Astrocyte (in vitro differentiated cells and primary cell): Measurements from ENCODE around the gene FCRLB. TPM values are rescaled to one million over a fixed set of nuclear protein-coding genes. Genes with fewer than 3 reads are reported as not detected.

ENCODE experiments used
- DNase-seq: peaks from one replicate; pipeline ENCODE4 v3.0.0-alpha.2; 2010; ENCODE audit warnings: low read depth
- FAIRE-seq: peaks from 2 replicates; lab custom pipeline; 2011; peaks lifted over from hg19 to GRCh38; lab: Jason Lieb, UNC
- H2AFZ ChIP-seq: 2 replicates; pipeline ENCODE4 v1.6.0; 2012; ENCODE audit warnings: low read depth, low read length, inconsistent platforms
- H3K27ac ChIP-seq: 2 replicates; pipeline ENCODE4 v1.5.1; 2011; ENCODE audit warnings: low read depth, low read length, inconsistent platforms
- H3K27me3 ChIP-seq: 2 replicates; pipeline ENCODE4 v1.6.0; 2011; ENCODE audit warnings: low read length, inconsistent platforms; ENCODE audit not compliant: insufficient read depth
- H3K36me3 ChIP-seq: 2 replicates; pipeline ENCODE4 v1.5.1; 2011; ENCODE audit warnings: low read length, inconsistent platforms; ENCODE audit not compliant: insufficient read depth
- H3K4me1 ChIP-seq: 2 replicates; pipeline ENCODE4 v1.5.1; 2011; ENCODE audit warnings: low read length, inconsistent platforms; ENCODE audit not compliant: insufficient read depth
- H3K4me2 ChIP-seq: 2 replicates; pipeline ENCODE4 v1.6.0; 2012; ENCODE audit warnings: low read length, inconsistent platforms
- H3K4me3 ChIP-seq: 2 replicates; pipeline ENCODE4 v1.5.1; 2011; ENCODE audit warnings: low read depth, mild to moderate bottlenecking, low read length, inconsistent platforms; ENCODE audit not compliant: insufficient read depth
- H3K79me2 ChIP-seq: 2 replicates; pipeline ENCODE4 v1.6.0; 2012; ENCODE audit warnings: mild to moderate bottlenecking, low read length, inconsistent platforms; ENCODE audit not compliant: insufficient read depth
- H3K9ac ChIP-seq: 2 replicates; pipeline ENCODE4 v1.6.0; 2012; ENCODE audit warnings: mild to moderate bottlenecking, low read length, inconsistent platforms
- H3K9me3 ChIP-seq: 2 replicates; pipeline ENCODE4 v1.5.1; 2012; ENCODE audit warnings: low read depth, mild to moderate bottlenecking, low read length, inconsistent platforms; ENCODE audit not compliant: insufficient read depth
- H4K20me1 ChIP-seq: 2 replicates; pipeline ENCODE4 v1.6.0; 2012; ENCODE audit warnings: low read length, inconsistent platforms; ENCODE audit not compliant: insufficient read depth
- H3K27ac Mint-ChIP-seq: one replicate; pipeline ENCODE4 v1.8.0; 2021; ENCODE audit warnings: mild to moderate bottlenecking, mixed read lengths; ENCODE audit not compliant: unreplicated experiment
- H3K27me3 Mint-ChIP-seq: one replicate; pipeline ENCODE4 v1.8.0; 2021; ENCODE audit warnings: low read depth, mixed read lengths; ENCODE audit not compliant: unreplicated experiment
- H3K36me3 Mint-ChIP-seq: one replicate; pipeline ENCODE4 v1.8.0; 2021; ENCODE audit warnings: low read depth, mixed read lengths; ENCODE audit not compliant: unreplicated experiment
- H3K4me1 Mint-ChIP-seq: one replicate; pipeline ENCODE4 v1.8.0; 2021; ENCODE audit warnings: low read depth, mixed read lengths; ENCODE audit not compliant: unreplicated experiment
- H3K4me3 Mint-ChIP-seq: one replicate; pipeline ENCODE4 v1.8.0; 2021; ENCODE audit warnings: mild to moderate bottlenecking, moderate library complexity, mixed read lengths; ENCODE audit not compliant: unreplicated experiment
- H3K9me3 Mint-ChIP-seq: one replicate; pipeline ENCODE4 v1.8.0; 2021; ENCODE audit warnings: mild to moderate bottlenecking, mixed read lengths; ENCODE audit not compliant: unreplicated experiment
- CTCF ChIP-seq: IDR thresholded peaks from 2 replicates; pipeline ENCODE4 v1.5.1; 2011; ENCODE audit warnings: low read depth, mild to moderate bottlenecking, inconsistent platforms, low read length, moderate library complexity; ENCODE audit not compliant: insufficient read depth
- EZH2 ChIP-seq: IDR thresholded peaks from 2 replicates; pipeline ENCODE4 v1.6.1; 2012; ENCODE audit warnings: mild to moderate bottlenecking, low read length, inconsistent platforms; ENCODE audit not compliant: insufficient read depth
- total RNA-seq: library from RNA; stranded (reverse); gene quantifications from 2 replicates; pipeline ENCODE4 v1.2.1, GENCODE V29; 2021

FCRLB gene
- total RNA-seq, 1 donor from 2014 or later, result 0.79 TPM

- Histone ChIP-seq H2AFZ (peak overlapping the region; percentile 79), H3K27me3 (no peaks in the 10 kb centered on the region), H3K9me3 (no peaks in the 10 kb centered on the region), H3K4me2 (peak overlapping the region; percentile 72), H3K36me3 (no peaks in the 10 kb centered on the region), H3K79me2 (no peaks in the 10 kb centered on the region), H3K4me1 (peaks cover 11% of the 10 kb centered on the region), H3K27ac (peak overlapping the region; percentile 98), H4K20me1 (no peaks in the 10 kb centered on the region), H3K9ac (peak overlapping the region; percentile 79), H3K4me3 (no peak overlapping the region)
- no peak overlapping the region for H3K4me3 Mint-ChIP-seq
- peaks cover 7% of the 10 kb centered on the region for H3K27me3 Mint-ChIP-seq
- FAIRE-seq, result no peak
- peaks cover 3% of the 10 kb centered on the region for H3K4me1 Mint-ChIP-seq
- H3K36me3 Mint-ChIP-seq, result no peaks in the 10 kb centered on the region
- H3K9me3 Mint-ChIP-seq, result no peaks in the 10 kb centered on the region
- no peak for TF ChIP-seq EZH2
- TF ChIP-seq CTCF, result no peak
- DNase-seq, result peak; percentile 72
- no peak overlapping the region for H3K27ac Mint-ChIP-seq
These were observed 15.2 kb upstream of the FCRLB start for GRCh38 chr1:161706113-161706481.

GRCh38 chr1:161706482-161707347 is 14.6 kb upstream of the FCRLB start, which contains the start of gene FCRLA:
Gene FCRLA, plus strand, starts transcription at chr1:161707229. Its CDS starts 36 bp downstream, at chr1:161707265.
- H3K36me3 ChIP-seq, result no peaks in the 10 kb centered on the region
- TF ChIP-seq CTCF (no peak), EZH2 (no peak)
- Mint-ChIP-seq H3K4me3 (no peak within 1 kb of the TSS), H3K36me3 (no peaks in the 10 kb centered on the region), H3K4me1 (peaks cover 3% of the 10 kb centered on the region), H3K27ac (no peak within 1 kb of the TSS), H3K27me3 (peaks cover 7% of the 10 kb centered on the region), H3K9me3 (no peaks in the 10 kb centered on the region)
- H3K79me2 ChIP-seq, result no peaks in the 10 kb centered on the region
- H3K4me2 ChIP-seq, result peak within 1 kb of the TSS; percentile 72
- H3K4me3 ChIP-seq, result no peak within 1 kb of the TSS
- no peaks in the 10 kb centered on the region for H3K9me3 ChIP-seq
- no peaks in the 10 kb centered on the region for H3K27me3 ChIP-seq
- FAIRE-seq, result peak; percentile 100
- peak within 1 kb of the TSS; percentile 79 for H3K9ac ChIP-seq
- peak within 1 kb of the TSS; percentile 79 for H2AFZ ChIP-seq
- peaks cover 11% of the 10 kb centered on the region for H3K4me1 ChIP-seq
- peak within 1 kb of the TSS; percentile 98 for H3K27ac ChIP-seq
- no peaks in the 10 kb centered on the region for H4K20me1 ChIP-seq
- peak; percentile 96 for DNase-seq

- Histone ChIP-seq H3K79me2 (no peaks in the 10 kb centered on the region), H3K36me3 (no peaks in the 10 kb centered on the region), H3K9me3 (no peaks in the 10 kb centered on the region), H3K4me3 (no peak overlapping the region), H3K4me2 (no peak overlapping the region), H3K9ac (peak overlapping the region; percentile 38), H3K4me1 (peaks cover 11% of the 10 kb centered on the region), H3K27ac (peak overlapping the region; percentile 98), H3K27me3 (no peaks in the 10 kb centered on the region), H2AFZ (no peak overlapping the region), H4K20me1 (no peaks in the 10 kb centered on the region)
- peaks cover 3% of the 10 kb centered on the region for H3K4me1 Mint-ChIP-seq
- TF ChIP-seq EZH2, result no peak
- no peak for TF ChIP-seq CTCF
- DNase-seq (no peak), FAIRE-seq (no peak)
- no peaks in the 10 kb centered on the region for H3K9me3 Mint-ChIP-seq
- H3K36me3 Mint-ChIP-seq, result peaks cover 2% of the 10 kb centered on the region
- H3K27ac Mint-ChIP-seq, result no peak overlapping the region
- peaks cover 14% of the 10 kb centered on the region for H3K27me3 Mint-ChIP-seq
- no peak overlapping the region for H3K4me3 Mint-ChIP-seq
These were observed 13.8 kb upstream of the FCRLB start for GRCh38 chr1:161707503-161707902.
